ENCODE data around the gene NTNG2. TPM values are rescaled to one million over a fixed set of nuclear protein-coding genes. Genes with fewer than 3 reads are reported as not detected.

Gene NTNG2
- total and polyA plus RNA-seq, 10 of the 15 experiments (the other 5 are each of a cell fraction or from before 2014, with no cell fraction given) = 0.37 to 0.79 (median 0.45) TPM; not detected in 6

DNA sequence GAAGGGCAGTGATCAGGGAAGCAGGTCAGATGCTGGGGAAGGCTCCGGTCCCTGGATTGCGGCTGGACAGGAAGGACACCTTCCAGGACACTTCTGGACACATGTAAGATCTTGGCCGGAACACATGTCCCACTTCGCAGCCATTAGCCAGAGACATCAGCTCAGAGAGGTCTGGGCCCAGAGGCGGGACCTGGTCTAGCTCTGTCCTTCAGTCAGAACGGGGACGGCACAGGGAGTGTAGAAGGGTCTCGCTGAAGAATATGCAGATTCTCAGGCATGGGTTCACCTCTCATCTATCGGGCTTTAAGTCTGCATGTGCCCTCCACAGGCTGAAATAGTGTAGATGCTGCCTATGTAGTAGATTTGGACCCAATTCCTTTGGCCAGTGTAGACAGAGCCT lies 73.3 kb downstream of the NTNG2 start:
- TF ChIP-seq CHD1 (IDR thresholded peaks at IDR 0.05; ENCODE audit: low read depth, low read length) (no peak), SIX5 (IDR thresholded peaks at IDR 0.05; ENCODE audit: low read depth, low read length, severe bottlenecking) (no peak), EGR1 (IDR thresholded peaks at IDR 0.05; ENCODE audit: borderline replicate concordance in 1 of 2, low read depth in 2 of 2, low read length in 2 of 2) (no peak), BCL11A (IDR thresholded peaks at IDR 0.05; ENCODE audit: low read depth, low read length) (no peak), KDM1A (IDR thresholded peaks at IDR 0.05; ENCODE audit: borderline replicate concordance) (no peak), DPF2 (IDR thresholded peaks at IDR 0.05) (no peak), CREB1 (IDR thresholded peaks at IDR 0.05; ENCODE audit: low read depth) (no peak), IRF4 (IDR thresholded peaks at IDR 0.05; ENCODE audit: low read depth, low read length) (no peak), NR2C2 (IDR thresholded peaks at IDR 0.05; ENCODE audit: borderline replicate concordance, control insufficient read depth, insufficient read length, low read depth) (no peak), NFIC (IDR thresholded peaks at IDR 0.05; ENCODE audit: low read depth, low read length) (no peak), SIN3A (IDR thresholded peaks at IDR 0.05; ENCODE audit: low read depth, low read length) (no peak), MYC (IDR thresholded peaks at IDR 0.05; ENCODE audit: insufficient read depth, insufficient read length, insufficient replicate concordance, low read length, severe bottlenecking) (no peak), ZNF207 (IDR thresholded peaks at IDR 0.05; ENCODE audit: borderline replicate concordance) (no peak)
- TF ChIP-seq, protein P1, sequence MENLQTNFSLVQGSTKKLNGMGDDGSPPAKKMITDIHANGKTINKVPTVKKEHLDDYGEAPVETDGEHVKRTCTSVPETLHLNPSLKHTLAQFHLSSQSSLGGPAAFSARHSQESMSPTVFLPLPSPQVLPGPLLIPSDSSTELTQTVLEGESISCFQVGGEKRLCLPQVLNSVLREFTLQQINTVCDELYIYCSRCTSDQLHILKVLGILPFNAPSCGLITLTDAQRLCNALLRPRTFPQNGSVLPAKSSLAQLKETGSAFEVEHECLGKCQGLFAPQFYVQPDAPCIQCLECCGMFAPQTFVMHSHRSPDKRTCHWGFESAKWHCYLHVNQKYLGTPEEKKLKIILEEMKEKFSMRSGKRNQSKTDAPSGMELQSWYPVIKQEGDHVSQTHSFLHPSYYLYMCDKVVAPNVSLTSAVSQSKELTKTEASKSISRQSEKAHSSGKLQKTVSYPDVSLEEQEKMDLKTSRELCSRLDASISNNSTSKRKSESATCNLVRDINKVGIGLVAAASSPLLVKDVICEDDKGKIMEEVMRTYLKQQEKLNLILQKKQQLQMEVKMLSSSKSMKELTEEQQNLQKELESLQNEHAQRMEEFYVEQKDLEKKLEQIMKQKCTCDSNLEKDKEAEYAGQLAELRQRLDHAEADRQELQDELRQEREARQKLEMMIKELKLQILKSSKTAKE (IDR thresholded peaks at IDR 0.05; ENCODE audit: low read depth, poor library complexity, severe bottlenecking) = no peak
- TF ChIP-seq, protein P2, sequence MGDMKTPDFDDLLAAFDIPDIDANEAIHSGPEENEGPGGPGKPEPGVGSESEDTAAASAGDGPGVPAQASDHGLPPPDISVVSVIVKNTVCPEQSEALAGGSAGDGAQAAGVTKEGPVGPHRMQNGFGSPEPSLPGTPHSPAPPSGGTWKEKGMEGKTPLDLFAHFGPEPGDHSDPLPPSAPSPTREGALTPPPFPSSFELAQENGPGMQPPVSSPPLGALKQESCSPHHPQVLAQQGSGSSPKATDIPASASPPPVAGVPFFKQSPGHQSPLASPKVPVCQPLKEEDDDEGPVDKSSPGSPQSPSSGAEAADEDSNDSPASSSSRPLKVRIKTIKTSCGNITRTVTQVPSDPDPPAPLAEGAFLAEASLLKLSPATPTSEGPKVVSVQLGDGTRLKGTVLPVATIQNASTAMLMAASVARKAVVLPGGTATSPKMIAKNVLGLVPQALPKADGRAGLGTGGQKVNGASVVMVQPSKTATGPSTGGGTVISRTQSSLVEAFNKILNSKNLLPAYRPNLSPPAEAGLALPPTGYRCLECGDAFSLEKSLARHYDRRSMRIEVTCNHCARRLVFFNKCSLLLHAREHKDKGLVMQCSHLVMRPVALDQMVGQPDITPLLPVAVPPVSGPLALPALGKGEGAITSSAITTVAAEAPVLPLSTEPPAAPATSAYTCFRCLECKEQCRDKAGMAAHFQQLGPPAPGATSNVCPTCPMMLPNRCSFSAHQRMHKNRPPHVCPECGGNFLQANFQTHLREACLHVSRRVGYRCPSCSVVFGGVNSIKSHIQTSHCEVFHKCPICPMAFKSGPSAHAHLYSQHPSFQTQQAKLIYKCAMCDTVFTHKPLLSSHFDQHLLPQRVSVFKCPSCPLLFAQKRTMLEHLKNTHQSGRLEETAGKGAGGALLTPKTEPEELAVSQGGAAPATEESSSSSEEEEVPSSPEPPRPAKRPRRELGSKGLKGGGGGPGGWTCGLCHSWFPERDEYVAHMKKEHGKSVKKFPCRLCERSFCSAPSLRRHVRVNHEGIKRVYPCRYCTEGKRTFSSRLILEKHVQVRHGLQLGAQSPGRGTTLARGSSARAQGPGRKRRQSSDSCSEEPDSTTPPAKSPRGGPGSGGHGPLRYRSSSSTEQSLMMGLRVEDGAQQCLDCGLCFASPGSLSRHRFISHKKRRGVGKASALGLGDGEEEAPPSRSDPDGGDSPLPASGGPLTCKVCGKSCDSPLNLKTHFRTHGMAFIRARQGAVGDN (IDR thresholded peaks at IDR 0.05) = no peak
- TF ChIP-seq, protein P3, sequence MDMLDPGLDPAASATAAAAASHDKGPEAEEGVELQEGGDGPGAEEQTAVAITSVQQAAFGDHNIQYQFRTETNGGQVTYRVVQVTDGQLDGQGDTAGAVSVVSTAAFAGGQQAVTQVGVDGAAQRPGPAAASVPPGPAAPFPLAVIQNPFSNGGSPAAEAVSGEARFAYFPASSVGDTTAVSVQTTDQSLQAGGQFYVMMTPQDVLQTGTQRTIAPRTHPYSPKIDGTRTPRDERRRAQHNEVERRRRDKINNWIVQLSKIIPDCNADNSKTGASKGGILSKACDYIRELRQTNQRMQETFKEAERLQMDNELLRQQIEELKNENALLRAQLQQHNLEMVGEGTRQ (IDR thresholded peaks at IDR 0.05; ENCODE audit: borderline replicate concordance, low read depth, low read length) = no peak
- WGBS (ENCODE audit: insufficient coverage, insufficient replicate concordance, low lambda C conversion rate, missing lambda C conversion rate) = 34% methylated on average over 9 of the region's 9 CpGs
- DNase-seq (ENCODE audit: low read depth, low spot score) (no peak), ATAC-seq (no peak), FAIRE-seq (no peak)
- no peak overlapping the region for H3K4me3 ChIP-seq
- RAD21 ChIA-PET (ENCODE audit: unreplicated experiment) = interaction anchor here (0.7 to 5.2 kb wide), 2 partner anchors 65 to 472 kb away, joined by 3 to 20 read pairs; no protein-coding TSS in a partner anchor
- no peaks in the 10 kb centered on the region for H4K20me1 ChIP-seq (ENCODE audit: control insufficient read depth, insufficient read depth)
- intact Hi-C loops (cut with micrococcal nuclease; ENCODE audit: unreplicated experiment) (no loop called here), in situ Hi-C loops (cut with MboI) (loop anchor here (25.0 kb wide), 1 partner anchor 648 kb away; no protein-coding TSS in a partner anchor)
- no peak overlapping the region for H3K9ac ChIP-seq (ENCODE audit: control insufficient read depth, insufficient read depth, low read length)
- SMC1A ChIA-PET (ENCODE audit: uncharacterized antibody, unreplicated experiment) = interaction anchor here (1.0 to 2.2 kb wide), 4 partner anchors 64 to 476 kb away, joined by 3 to 22 read pairs (median 4); no protein-coding TSS in a partner anchor
- H3K36me3 ChIP-seq (ENCODE audit: control insufficient read depth in 2 of 2, insufficient read depth in 2 of 2, low read length in 1 of 2) = no peaks in the 10 kb centered on the region
- no peak overlapping the region for H3K27ac ChIP-seq (ENCODE audit: control insufficient read depth, insufficient read depth)
- H3K4me1 ChIP-seq (ENCODE audit: control insufficient read depth, insufficient read depth, low read length) = no peaks in the 10 kb centered on the region
- CTCF ChIA-PET = interaction anchor here (1.2 to 8.3 kb wide), 9 partner anchors 9 to 476 kb away, joined by 4 to 155 read pairs (median 6); no protein-coding TSS in a partner anchor
- no TSS peak for BruUV-seq (replicated peaks)
- H3K9me3 ChIP-seq (replicated peaks; ENCODE audit: control insufficient read depth, insufficient read depth, low read length) = no peaks in the 10 kb centered on the region
- H3K27me3 ChIP-seq (replicated peaks in 1 of 2; ENCODE audit: control insufficient read depth in 2 of 2, insufficient read depth in 2 of 2, low read length in 1 of 2) = no peaks in the 10 kb centered on the region
- no peak overlapping the region for H2AFZ ChIP-seq (ENCODE audit: control insufficient read depth, low read depth, low read length)
- POLR2A ChIA-PET = interaction anchor here (0.9 kb wide), 1 partner anchor 460 kb away, joined by 3 read pairs; no protein-coding TSS in a partner anchor
- H3K79me2 ChIP-seq (ENCODE audit: control insufficient read depth, insufficient read depth, low read length) = no peaks in the 10 kb centered on the region
- H3K4me2 ChIP-seq (ENCODE audit: control insufficient read depth, insufficient read depth) = no peak overlapping the region
